Stimulated activated CD4-positive, alpha-beta T cell treated with anti-CD3 and anti-CD28 coated beads, Interleukin-4, amount 100 ng/mL, for 1 hour (primary cell): Measurements from ENCODE around the gene NR2F2.

Source experiments
- DNase-seq: peaks from one replicate; pipeline ENCODE4 v3.0.0-alpha.2; 2020

The NR2F2 gene

GRCh38 chr15:96330450-96331143 lies at the start of gene NR2F2:
TSS of gene NR2F2 (plus strand) at chr15:96330700. CDS start at chr15:96332106, 1,406 bp downstream.
- peak; percentile 46 for DNase-seq

- no peak for DNase-seq
Observed at GRCh38 chr15:96285305-96285704, 45.2 kb upstream of the NR2F2 start.

GRCh38 chr15:96285729-96286254 lies 44.7 kb upstream of the NR2F2 start:
- no peak for DNase-seq

GRCh38 chr15:96290679-96291078 lies 39.8 kb upstream of the NR2F2 start:
- no peak for DNase-seq

GRCh38 chr15:96292635-96293034 lies 37.9 kb upstream of the NR2F2 start:
- no peak for DNase-seq

GRCh38 chr15:96293441-96293840 lies 37.1 kb upstream of the NR2F2 start:
- DNase-seq: no peak

- DNase-seq: no peak
Observed at GRCh38 chr15:96294766-96295165, 35.7 kb upstream of the NR2F2 start.

- DNase-seq: no peak
Observed at GRCh38 chr15:96296264-96296663, 34.2 kb upstream of the NR2F2 start.

GRCh38 chr15:96297783-96298182 lies 32.7 kb upstream of the NR2F2 start:
- DNase-seq: no peak

GRCh38 chr15:96298217-96298616 lies 32.3 kb upstream of the NR2F2 start:
- DNase-seq: no peak

GRCh38 chr15:96300836-96301235 lies 29.7 kb upstream of the NR2F2 start:
- DNase-seq: no peak

GRCh38 chr15:96303503-96304056 lies 26.9 kb upstream of the NR2F2 start:
- no peak for DNase-seq

GRCh38 chr15:96304839-96305238 lies 25.7 kb upstream of the NR2F2 start:
- no peak for DNase-seq

GRCh38 chr15:96306321-96306720 lies 24.2 kb upstream of the NR2F2 start:
- DNase-seq: no peak

- no peak for DNase-seq
Observed at GRCh38 chr15:96307856-96308394, 22.6 kb upstream of the NR2F2 start.

GRCh38 chr15:96309143-96309660 lies 21.3 kb upstream of the NR2F2 start:
- DNase-seq: no peak

- DNase-seq: no peak
Observed at GRCh38 chr15:96311256-96311955, 19.1 kb upstream of the NR2F2 start.

- DNase-seq: no peak
Observed at GRCh38 chr15:96311956-96312294, 18.6 kb upstream of the NR2F2 start.

GRCh38 chr15:96312641-96313335 lies 17.7 kb upstream of the NR2F2 start:
- DNase-seq: no peak

GRCh38 chr15:96314518-96314917 lies 16.0 kb upstream of the NR2F2 start:
- DNase-seq: no peak

GRCh38 chr15:96314963-96315362 lies 15.5 kb upstream of the NR2F2 start:
- no peak for DNase-seq

GRCh38 chr15:96316953-96317629 lies 13.4 kb upstream of the NR2F2 start:
- no peak for DNase-seq
